BJ (cell line): ENCODE results near the gene FAM237B. TPM values are rescaled to one million over a fixed set of nuclear protein-coding genes. Genes with fewer than 3 reads are reported as not detected.
"Not testable (repeated sequence)": the region's sequence is repeated elsewhere in the genome, so short reads cannot be mapped to it uniquely, and the experiment has no call there.

Source experiments
- CTCF ChIA-PET: fragments of 350-600 bp; formaldehyde crosslinking; extraction: SDS; loops from one replicate; lab custom pipeline; 2021; ENCODE audit warnings: antibody characterized with exemption, inconsistent platforms; lab: Yijun Ruan, JAX
- POLR2A ChIA-PET: fragments of 300-600 bp; sonication (Branson Sonifier 250); formaldehyde crosslinking; extraction: SDS; loops from one replicate; lab custom pipeline; 2021; ENCODE audit warnings: antibody characterized with exemption; lab: Charles Lee
- DNase-seq: peaks from one replicate; pipeline ENCODE4 v3.0.0-alpha.2; 2011; ENCODE audit warnings: low read depth
- H3K27me3 ChIP-seq: 2 replicates; pipeline ENCODE4 v1.6.0; 2011; ENCODE audit warnings: low read length; ENCODE audit not compliant: control insufficient read depth, insufficient read depth
- H3K36me3 ChIP-seq: 2 replicates; pipeline ENCODE4 v1.5.1; 2011; ENCODE audit warnings: low read length; ENCODE audit not compliant: control insufficient read depth, insufficient read depth
- H3K4me3 ChIP-seq: 2 replicates; pipeline ENCODE4 v1.5.1; 2011; ENCODE audit warnings: low read depth, mild to moderate bottlenecking, control low read depth, low read length
- CTCF ChIP-seq: IDR thresholded peaks from 2 replicates; pipeline ENCODE4 v1.5.1; 2011; ENCODE audit warnings: low read depth, mild to moderate bottlenecking, control low read depth, inconsistent platforms, low read length, moderate library complexity; ENCODE audit not compliant: insufficient read depth
- polyA minus RNA-seq: library from RNA; depleted of rRNA, polyadenylated mRNA; stranded (reverse); fragments of >200 nt; gene quantifications from 2 replicates; pipeline ENCODE4 v1.2.3, GENCODE V29; 2011; rRNA and poly(A)+ RNA removed
- polyA plus RNA-seq: library from polyadenylated mRNA; depleted of rRNA; stranded (reverse); fragments of >200 nt; gene quantifications from 2 replicates; pipeline ENCODE4 v1.2.3, GENCODE V29; 2011; rRNA removed

The FAM237B gene
- polyA plus RNA-seq (not detected in 2 replicates), polyA minus RNA-seq (not detected in 2 replicates)

GRCh38 chr7:90320801-90321494 lies at the start of gene FAM237B:
TSS of gene FAM237B (minus strand) at chr7:90321304. CDS start at chr7:90319748, 1,556 bp downstream.
- Histone ChIP-seq H3K4me3 (peak within 1 kb of the TSS; percentile 29), H3K27me3 (peaks cover 17% of the 10 kb centered on the region), H3K36me3 (no peaks in the 10 kb centered on the region)
- DNase-seq = no peak
- POLR2A ChIA-PET = no interaction called here
- TF ChIP-seq CTCF = no peak
- CTCF ChIA-PET = interaction anchor here (0.6 kb wide), 1 partner anchor 713 kb away, joined by 3 read pairs; no protein-coding TSS in a partner anchor

GRCh38 chr7:90351987-90352386 lies 30.9 kb upstream of the FAM237B start:
- no peak for TF ChIP-seq CTCF
- ChIA-PET CTCF (no interaction called here), POLR2A (no interaction called here)
- DNase-seq = no peak
- no peaks in the 10 kb centered on the region for H3K27me3 ChIP-seq
- no peak overlapping the region for H3K4me3 ChIP-seq
- no peaks in the 10 kb centered on the region; the same call in 1 of the 2 replicates for H3K36me3 ChIP-seq

- H3K4me3 ChIP-seq, DNase-seq, H3K27me3 ChIP-seq, CTCF ChIA-PET, POLR2A ChIA-PET, H3K36me3 ChIP-seq: not testable (repeated sequence)
Measured at GRCh38 chr7:90350032-90350431, 28.9 kb upstream of the FAM237B start.

GRCh38 chr7:90349305-90349704 lies 28.2 kb upstream of the FAM237B start:
- no peak overlapping the region for H3K4me3 ChIP-seq
- no peak for TF ChIP-seq CTCF
- H3K36me3 ChIP-seq = no peaks in the 10 kb centered on the region
- DNase-seq = no peak
- POLR2A ChIA-PET = no interaction called here
- H3K27me3 ChIP-seq = no peaks in the 10 kb centered on the region
- CTCF ChIA-PET = interaction anchor here (1.2 kb wide), 1 partner anchor 12 kb away, joined by 3 read pairs; no protein-coding TSS in a partner anchor

- Histone ChIP-seq H3K36me3 (no peaks in the 10 kb centered on the region), H3K4me3 (no peak overlapping the region), H3K27me3 (no peaks in the 10 kb centered on the region)
- TF ChIP-seq CTCF = no peak
- POLR2A ChIA-PET = no interaction called here
- CTCF ChIA-PET = interaction anchor here (0.8 to 1.1 kb wide), 3 partner anchors 9 to 30 kb away, joined by 3 to 4 read pairs (median 3); no protein-coding TSS in a partner anchor
- DNase-seq = no peak
Measured at GRCh38 chr7:90347759-90348158, 26.7 kb upstream of the FAM237B start.
